SK-N-SH (cell line): ENCODE results near the gene ACVR1B. TPM values are rescaled to one million over a fixed set of nuclear protein-coding genes. Genes with fewer than 3 reads are reported as not detected.

ENCODE experiments used
- CTCF ChIA-PET: fragments of 300-600, 350-600 bp; formaldehyde crosslinking; extraction: SDS; loops from one replicate; lab custom pipeline; 2021; lab: Yijun Ruan, JAX
- POLR2A ChIA-PET: fragments of 350-600 bp; sonication (Branson Sonifier 250); formaldehyde crosslinking; extraction: SDS; loops from one replicate; lab custom pipeline; 2020; ENCODE audit warnings: antibody characterized with exemption, inconsistent platforms; lab: Yijun Ruan, JAX
- DNase-seq: peaks from one replicate; pipeline ENCODE4 v3.0.0; 2012
- H2AFZ ChIP-seq: fragments of 200-600 bp; sonication (generic); 2 replicates; pipeline ENCODE4 v1.8.1; 2016; ENCODE audit warnings: antibody characterized with exemption, mild to moderate bottlenecking, low read depth
- H3F3A ChIP-seq: fragments of 200-600 bp; sonication (generic); replicated peaks from 2 replicates; pipeline ENCODE3; 2016; ENCODE audit warnings: antibody characterized with exemption, mild to moderate bottlenecking; ENCODE audit not compliant: insufficient read depth
- H3K27ac ChIP-seq, 2 experiments: fragments of 200-500 bp in 1 of 2; fragments of 200-600 bp in 1 of 2; sonication (Bioruptor generic) in 1 of 2; sonication (generic), shearing (Covaris generic) in 1 of 2; 2 replicates each; pipeline versions ENCODE4 v1.5.1 to v1.6.1; 2014 to 2016; ENCODE audit warnings: low read depth in 2 of 2, inconsistent platforms in 1 of 2, low read length in 1 of 2, mild to moderate bottlenecking in 1 of 2, mixed read lengths in 1 of 2
- H3K27me3 ChIP-seq: fragments of 200-600 bp; sonication (generic), shearing (Covaris generic); 2 replicates; pipeline ENCODE4 v1.6.1; 2016; ENCODE audit warnings: mixed run types; ENCODE audit not compliant: insufficient read depth
- H3K36me3 ChIP-seq, 2 experiments: fragments of 200-500 bp in 1 of 2; fragments of 200-600 bp in 1 of 2; sonication (Bioruptor generic) in 1 of 2; sonication (generic) in 1 of 2; replicated peaks in 1 of 2; 2 replicates each; pipeline versions ENCODE3 to v1.5.1; 2014 to 2016; ENCODE audit warnings: low read length in 1 of 2, mild to moderate bottlenecking in 1 of 2; ENCODE audit not compliant: insufficient read depth in 2 of 2, control insufficient read depth in 1 of 2
- H3K4me1 ChIP-seq, 2 experiments: fragments of 200-500 bp in 1 of 2; fragments of 200-600 bp in 1 of 2; sonication (Bioruptor generic) in 1 of 2; sonication (generic), shearing (Covaris generic) in 1 of 2; 2 replicates each; pipeline versions ENCODE4 v1.5.1 to v1.6.1; 2014 to 2016; ENCODE audit warnings: low read depth in 1 of 2, low read length in 1 of 2, mixed run types in 1 of 2; ENCODE audit not compliant: insufficient read depth in 2 of 2, control insufficient read depth in 1 of 2
- H3K4me2 ChIP-seq: fragments of 200-600 bp; sonication (generic), shearing (Covaris generic); 2 replicates; pipeline ENCODE4 v1.6.1; 2017; ENCODE audit warnings: mixed run types
- H3K4me3 ChIP-seq, 2 experiments: fragments of 200-500 bp in 1 of 2; fragments of 200-600 bp in 1 of 2; sonication (Bioruptor generic) in 1 of 2; sonication (generic), shearing (Covaris generic) in 1 of 2; 2 replicates each; pipeline versions ENCODE4 v1.5.1 to v1.8.1; 2014 to 2016; ENCODE audit warnings: low read depth in 2 of 2, inconsistent platforms in 1 of 2, low read length in 1 of 2, mild to moderate bottlenecking in 1 of 2, mixed read lengths in 1 of 2, moderate library complexity in 1 of 2
- H3K79me2 ChIP-seq: fragments of 200-600 bp; sonication (generic); 2 replicates; pipeline ENCODE4 v1.8.1; 2017; ENCODE audit warnings: mild to moderate bottlenecking; ENCODE audit not compliant: insufficient read depth
- H3K9ac ChIP-seq: fragments of 200-600 bp; sonication (generic); 2 replicates; pipeline ENCODE4 v1.6.1; 2017; ENCODE audit warnings: mixed run types
- H3K9me2 ChIP-seq: fragments of 200-600 bp; sonication (generic); 2 replicates; pipeline ENCODE4 v1.6.1; 2017; ENCODE audit warnings: mixed run types
- H3K9me3 ChIP-seq: fragments of 200-600 bp; sonication (generic); 2 replicates; pipeline ENCODE4 v1.6.1; 2017; ENCODE audit warnings: mixed run types, mild to moderate bottlenecking, moderate library complexity
- H4K20me1 ChIP-seq: fragments of 200-600 bp; sonication (generic); 2 replicates; pipeline ENCODE4 v1.6.1; 2017; ENCODE audit warnings: mild to moderate bottlenecking, mixed run types; ENCODE audit not compliant: insufficient read depth
- CHD2 ChIP-seq: fragments of 150-350 bp; IDR thresholded peaks from 2 replicates; pipeline ENCODE4 v1.6.1; 2018; ENCODE audit warnings: low read length; ENCODE audit not compliant: partially characterized antibody
- CTCF ChIP-seq: fragments of 200-600 bp; sonication (generic); IDR thresholded peaks from 2 replicates; pipeline ENCODE4 v1.6.1; 2017; ENCODE audit warnings: antibody characterized with exemption, mild to moderate bottlenecking, moderate library complexity
- EP300 ChIP-seq, 2 experiments: IDR thresholded peaks; 2 replicates each; pipeline versions ENCODE4 v1.4.0 to v1.6.1; 2012; ENCODE audit warnings: borderline replicate concordance in 1 of 2, low read depth in 1 of 2, low read length in 1 of 2
- GABPA ChIP-seq: IDR thresholded peaks from 2 replicates; pipeline ENCODE4 v1.4.0; 2012; ENCODE audit warnings: low read depth, mild to moderate bottlenecking
- GATA2 ChIP-seq: sonication (generic); formaldehyde crosslinking; IDR thresholded peaks from 2 replicates; pipeline ENCODE4 v1.5.0; 2020; ENCODE audit warnings: mild to moderate bottlenecking, missing genetic modification reagents
- IRF3 ChIP-seq: fragments of 150-350 bp; IDR thresholded peaks from 2 replicates; pipeline ENCODE4 v1.6.1; 2016; ENCODE audit warnings: mild to moderate bottlenecking, low read depth, low read length
- JUND ChIP-seq: IDR thresholded peaks from 2 replicates; pipeline ENCODE4 v1.4.0; 2012
- MEF2A ChIP-seq: IDR thresholded peaks from 2 replicates; pipeline ENCODE4 v1.4.0; 2012; ENCODE audit warnings: low read depth, borderline replicate concordance
- MXI1 ChIP-seq: IDR thresholded peaks from 2 replicates; pipeline ENCODE4 v1.6.1; 2012; ENCODE audit warnings: mild to moderate bottlenecking, low read depth, low read length, improper control_type of control experiment
- NFIC ChIP-seq: IDR thresholded peaks from 2 replicates; pipeline ENCODE4 v1.4.0; 2012; ENCODE audit warnings: borderline replicate concordance
- NRF1 ChIP-seq: IDR thresholded peaks from 2 replicates; pipeline ENCODE4 v1.6.1; 2012; ENCODE audit warnings: low read depth, mild to moderate bottlenecking, low read length
- POLR2AphosphoS5 ChIP-seq: IDR thresholded peaks from 2 replicates; pipeline ENCODE4 v1.6.1; 2012; ENCODE audit warnings: low read depth, low read length
- RXRA ChIP-seq: IDR thresholded peaks from 2 replicates; pipeline ENCODE4 v1.4.0; 2012; ENCODE audit warnings: low read depth, mild to moderate bottlenecking, borderline replicate concordance
- SIN3A ChIP-seq: IDR thresholded peaks from 2 replicates; pipeline ENCODE4 v1.6.1; 2012; ENCODE audit warnings: low read depth, mild to moderate bottlenecking, low read length, moderate library complexity, borderline replicate concordance
- SMC3 ChIP-seq: IDR thresholded peaks from 2 replicates; pipeline ENCODE4 v1.6.1; 2012; ENCODE audit warnings: low read depth, low read length, improper control_type of control experiment
- TCF12 ChIP-seq: IDR thresholded peaks from 2 replicates; pipeline ENCODE4 v1.4.0; 2012
- USF2 ChIP-seq: fragments of 150-350 bp; IDR thresholded peaks from 2 replicates; pipeline ENCODE4 v1.6.1; 2017; ENCODE audit warnings: antibody characterized with exemption, low read length, low read depth, borderline replicate concordance
- WGBS: methylation state at CpG from one replicate; pipeline ENCODE4 v1.1.6; 2017; ENCODE audit warnings: low lambda C conversion rate; 5-methylcytosine and 5-hydroxymethylcytosine counted together
- polyA plus RNA-seq, 3 experiments: library from polyadenylated mRNA; depleted of rRNA; stranded (reverse); fragments of >200 nt; gene quantifications; 2 replicates each; pipeline ENCODE4 v1.2.3, GENCODE V29; 2012
- TF ChIP-seq, protein P1 (sequence below): IDR thresholded peaks from 2 replicates; pipeline ENCODE4 v1.4.0; 2012; ENCODE audit warnings: low read depth, borderline replicate concordance

Gene ACVR1B
- polyA plus RNA-seq, 1 of the 3 experiments (the other 2 are of a cell fraction), result 12.1 TPM

- no peak overlapping the region for H3K4me2 ChIP-seq
- no peak overlapping the region for H3K27ac ChIP-seq
- no peaks in the 10 kb centered on the region for H3K9me3 ChIP-seq
- TF ChIP-seq USF2, result no peak
- no peak for TF ChIP-seq SIN3A
- TF ChIP-seq, protein P1, sequence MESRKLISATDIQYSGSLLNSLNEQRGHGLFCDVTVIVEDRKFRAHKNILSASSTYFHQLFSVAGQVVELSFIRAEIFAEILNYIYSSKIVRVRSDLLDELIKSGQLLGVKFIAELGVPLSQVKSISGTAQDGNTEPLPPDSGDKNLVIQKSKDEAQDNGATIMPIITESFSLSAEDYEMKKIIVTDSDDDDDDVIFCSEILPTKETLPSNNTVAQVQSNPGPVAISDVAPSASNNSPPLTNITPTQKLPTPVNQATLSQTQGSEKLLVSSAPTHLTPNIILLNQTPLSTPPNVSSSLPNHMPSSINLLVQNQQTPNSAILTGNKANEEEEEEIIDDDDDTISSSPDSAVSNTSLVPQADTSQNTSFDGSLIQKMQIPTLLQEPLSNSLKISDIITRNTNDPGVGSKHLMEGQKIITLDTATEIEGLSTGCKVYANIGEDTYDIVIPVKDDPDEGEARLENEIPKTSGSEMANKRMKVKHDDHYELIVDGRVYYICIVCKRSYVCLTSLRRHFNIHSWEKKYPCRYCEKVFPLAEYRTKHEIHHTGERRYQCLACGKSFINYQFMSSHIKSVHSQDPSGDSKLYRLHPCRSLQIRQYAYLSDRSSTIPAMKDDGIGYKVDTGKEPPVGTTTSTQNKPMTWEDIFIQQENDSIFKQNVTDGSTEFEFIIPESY, result no peak
- TF ChIP-seq NRF1, result no peak
- TF ChIP-seq NFIC, result no peak
- TF ChIP-seq IRF3, result no peak
- TF ChIP-seq MXI1, result no peak
- no peak for TF ChIP-seq SMC3
- TF ChIP-seq GABPA, result no peak
- TF ChIP-seq RXRA, result no peak
- no peak for TF ChIP-seq GATA2
- TF ChIP-seq TCF12, result no peak
- TF ChIP-seq POLR2AphosphoS5, result no peak
- no peak for TF ChIP-seq CHD2
- no peak for TF ChIP-seq CTCF
- TF ChIP-seq EP300 (IDR thresholded peaks at IDR 0.05; ENCODE audit: borderline replicate concordance in 1 of 2, low read depth in 1 of 2, low read length in 1 of 2), result no peak
- TF ChIP-seq JUND, result no peak
- TF ChIP-seq MEF2A, result no peak
- H3F3A ChIP-seq, result no peaks in the 10 kb centered on the region
- H3K9me2 ChIP-seq, result no peaks in the 10 kb centered on the region
- WGBS, result 84% methylated on average over 6 of the region's 6 CpGs
- H3K36me3 ChIP-seq, result peaks cover 0 to 7% of the 10 kb centered on the region in 2 experiments
- no peak overlapping the region for H3K4me3 ChIP-seq
- no peak overlapping the region for H2AFZ ChIP-seq
- no peaks in the 10 kb centered on the region for H3K27me3 ChIP-seq
- no peak overlapping the region for H3K9ac ChIP-seq
- no peak for DNase-seq
- H4K20me1 ChIP-seq, result peaks cover 5% of the 10 kb centered on the region; the same call in 1 of the 2 replicates
- peaks cover 0 to 7% of the 10 kb centered on the region in 2 experiments; a peak in 1 of 4 replicates for H3K4me1 ChIP-seq
- POLR2A ChIA-PET, result no interaction called here
- H3K79me2 ChIP-seq, result peaks cover 34% of the 10 kb centered on the region
- CTCF ChIA-PET, result interaction anchor here (0.7 to 3.7 kb wide), 8 partner anchors 10 to 66 kb away, joined by 3 to 25 read pairs (median 3); no protein-coding TSS in a partner anchor
Measured at GRCh38 chr12:51960890-51961289, 9.4 kb downstream of the ACVR1B start.
